ENCODE data around the gene ACD. TPM values are rescaled to one million over a fixed set of nuclear protein-coding genes. Genes with fewer than 3 reads are reported as not detected.

ACD gene
- total RNA-seq, 1 donor from 2014 or later: 31.6 TPM

DNA sequence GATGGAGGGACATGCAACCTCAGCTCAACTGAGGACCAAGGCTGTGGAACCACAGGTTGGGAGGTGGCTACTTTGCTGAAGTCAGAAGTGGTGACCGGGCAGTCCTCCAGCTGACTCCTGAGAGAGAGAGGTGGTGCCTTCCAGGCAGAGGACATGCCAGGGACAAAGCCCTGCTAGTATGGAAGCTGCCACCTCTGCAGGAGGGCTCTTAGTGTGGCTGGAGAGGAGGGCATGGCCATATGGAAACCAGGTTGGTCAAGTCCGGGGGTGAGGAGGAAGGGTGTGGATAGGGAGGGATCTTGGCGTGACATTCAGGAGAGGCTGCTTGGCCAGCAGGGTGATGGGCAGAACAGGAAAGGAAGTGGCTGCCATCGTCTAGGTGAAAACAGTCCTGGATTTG lies 12.2 kb upstream of the ACD start:
- Mint-ChIP-seq H3K27ac (peak overlapping the region; percentile 21), H3K27me3 (no peaks in the 10 kb centered on the region), H3K4me3 (no peak overlapping the region), H3K4me1 (ENCODE audit: unreplicated experiment) (peaks cover 22% of the 10 kb centered on the region), H3K36me3 (no peaks in the 10 kb centered on the region), H3K9me3 (no peaks in the 10 kb centered on the region)
- DNase-seq (ENCODE audit: extremely low spot score, unreplicated experiment): no peak
- TF ChIP-seq, protein P1, sequence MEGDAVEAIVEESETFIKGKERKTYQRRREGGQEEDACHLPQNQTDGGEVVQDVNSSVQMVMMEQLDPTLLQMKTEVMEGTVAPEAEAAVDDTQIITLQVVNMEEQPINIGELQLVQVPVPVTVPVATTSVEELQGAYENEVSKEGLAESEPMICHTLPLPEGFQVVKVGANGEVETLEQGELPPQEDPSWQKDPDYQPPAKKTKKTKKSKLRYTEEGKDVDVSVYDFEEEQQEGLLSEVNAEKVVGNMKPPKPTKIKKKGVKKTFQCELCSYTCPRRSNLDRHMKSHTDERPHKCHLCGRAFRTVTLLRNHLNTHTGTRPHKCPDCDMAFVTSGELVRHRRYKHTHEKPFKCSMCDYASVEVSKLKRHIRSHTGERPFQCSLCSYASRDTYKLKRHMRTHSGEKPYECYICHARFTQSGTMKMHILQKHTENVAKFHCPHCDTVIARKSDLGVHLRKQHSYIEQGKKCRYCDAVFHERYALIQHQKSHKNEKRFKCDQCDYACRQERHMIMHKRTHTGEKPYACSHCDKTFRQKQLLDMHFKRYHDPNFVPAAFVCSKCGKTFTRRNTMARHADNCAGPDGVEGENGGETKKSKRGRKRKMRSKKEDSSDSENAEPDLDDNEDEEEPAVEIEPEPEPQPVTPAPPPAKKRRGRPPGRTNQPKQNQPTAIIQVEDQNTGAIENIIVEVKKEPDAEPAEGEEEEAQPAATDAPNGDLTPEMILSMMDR (conservative IDR thresholded peaks at IDR 0.05): no peak

DNA sequence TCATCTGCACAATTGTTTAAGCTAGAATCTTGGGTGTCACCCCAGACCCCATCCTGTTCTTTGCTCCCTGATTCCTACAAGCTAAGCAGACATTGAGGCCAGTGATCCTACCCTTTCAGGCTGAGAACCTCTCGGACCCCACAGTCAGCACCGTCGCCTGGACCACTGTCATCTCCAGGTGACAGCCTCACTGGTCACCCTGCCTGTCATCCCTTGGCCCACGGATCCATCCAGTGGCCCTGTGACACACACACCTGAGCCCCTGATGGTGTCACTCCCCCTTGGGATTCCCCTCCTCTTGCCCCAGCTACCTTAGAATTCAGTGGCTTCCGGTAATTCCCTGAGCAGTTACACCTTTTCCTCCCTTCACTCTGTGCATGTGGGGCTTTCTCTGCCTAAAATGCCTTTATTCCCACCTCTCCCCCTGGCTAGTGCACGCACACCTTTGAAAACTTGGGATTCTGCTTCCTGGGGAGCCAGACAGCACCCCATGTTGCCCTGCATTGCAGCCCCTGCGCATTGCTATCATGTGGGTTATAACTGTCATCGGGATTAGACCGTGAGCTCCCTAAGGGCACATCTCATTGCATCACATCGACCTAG lies 9.5 kb upstream of the ACD start:
- DNase-seq (ENCODE audit: extremely low spot score, unreplicated experiment): no peak
- Mint-ChIP-seq H3K4me1 (ENCODE audit: unreplicated experiment) (peaks cover 19% of the 10 kb centered on the region), H3K36me3 (no peaks in the 10 kb centered on the region), H3K4me3 (peak overlapping the region; percentile 51), H3K27ac (peak overlapping the region; percentile 46), H3K9me3 (no peaks in the 10 kb centered on the region), H3K27me3 (no peaks in the 10 kb centered on the region)
- TF ChIP-seq, protein P1 (conservative IDR thresholded peaks at IDR 0.05): no peak

DNA sequence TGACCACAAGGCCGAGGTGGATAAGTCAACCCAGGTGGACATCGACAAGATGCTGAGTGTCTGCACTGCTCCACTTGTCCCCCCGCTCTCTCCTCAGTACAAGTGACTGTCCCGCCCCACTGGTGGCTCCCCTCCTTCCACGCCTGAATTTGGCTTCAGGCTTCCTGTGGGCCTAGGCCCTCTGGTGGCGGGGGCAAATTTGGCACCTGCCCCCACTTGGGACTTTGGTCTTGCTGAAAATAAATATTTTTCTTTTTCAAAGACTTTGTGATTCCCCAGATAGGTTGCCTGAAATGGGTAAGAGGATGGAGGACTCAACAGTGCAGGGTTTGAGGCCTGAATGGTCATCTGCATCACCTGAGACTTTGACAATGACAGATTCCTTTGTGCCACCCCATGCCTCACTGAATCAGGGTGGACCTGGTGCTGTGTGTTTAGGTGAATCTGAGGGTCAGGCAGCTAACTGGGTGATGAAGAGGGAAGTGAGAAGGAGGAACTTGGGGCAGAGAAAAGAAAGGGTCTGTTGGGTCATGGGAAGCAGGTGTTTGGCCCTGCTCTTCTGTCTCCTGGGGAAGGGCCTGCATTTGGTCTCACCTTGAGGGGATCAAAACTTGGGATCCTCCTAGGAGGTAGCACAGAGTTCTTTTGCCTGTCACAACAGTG lies 8.6 kb upstream of the ACD start:
- Mint-ChIP-seq H3K27me3 (no peaks in the 10 kb centered on the region), H3K9me3 (no peaks in the 10 kb centered on the region), H3K4me1 (ENCODE audit: unreplicated experiment) (peaks cover 17% of the 10 kb centered on the region), H3K27ac (peak overlapping the region; percentile 67), H3K36me3 (no peaks in the 10 kb centered on the region), H3K4me3 (peak overlapping the region; percentile 51)
- TF ChIP-seq, protein P1 (conservative IDR thresholded peaks at IDR 0.05): no peak
- no peak for DNase-seq (ENCODE audit: extremely low spot score, unreplicated experiment)

DNA sequence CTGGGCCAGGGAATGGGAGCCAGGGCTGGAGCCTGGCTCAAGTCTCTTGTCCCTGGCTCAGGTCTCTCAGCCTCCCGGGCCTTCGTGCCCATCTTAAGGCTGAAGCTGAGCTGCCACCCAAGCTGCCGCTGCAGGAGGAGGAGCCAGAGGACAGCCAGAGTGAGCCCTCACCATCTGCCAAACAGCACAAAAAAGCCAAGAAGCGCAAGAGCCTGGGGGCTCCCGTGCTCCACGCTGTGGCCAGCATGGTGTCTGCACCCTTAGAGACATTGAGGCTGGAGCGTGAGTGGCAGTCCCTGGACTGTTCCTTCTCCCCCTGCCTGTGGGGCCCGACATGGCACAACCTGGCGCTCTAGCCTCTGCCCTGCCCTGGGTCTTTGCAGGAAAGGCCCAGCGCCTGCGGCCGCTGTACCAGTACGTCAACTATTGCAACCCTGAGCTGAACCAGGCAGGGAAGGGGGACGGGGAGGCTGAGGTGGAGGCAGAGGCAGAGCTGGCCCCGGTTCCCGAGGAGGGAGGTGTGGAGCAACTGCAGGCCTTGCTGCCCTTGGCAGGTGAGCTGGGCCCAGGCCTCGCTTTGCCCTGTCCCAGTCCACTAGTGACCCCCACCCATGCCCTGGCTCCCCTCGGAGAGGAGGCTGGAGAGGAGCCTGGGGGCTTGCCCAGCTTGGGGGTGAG lies 7.9 kb upstream of the ACD start:
- Mint-ChIP-seq H3K27me3 (no peaks in the 10 kb centered on the region), H3K9me3 (no peaks in the 10 kb centered on the region), H3K36me3 (no peaks in the 10 kb centered on the region), H3K4me3 (no peak overlapping the region), H3K4me1 (ENCODE audit: unreplicated experiment) (peaks cover 15% of the 10 kb centered on the region), H3K27ac (no peak overlapping the region)
- DNase-seq (ENCODE audit: extremely low spot score, unreplicated experiment): no peak
- TF ChIP-seq, protein P1 (conservative IDR thresholded peaks at IDR 0.05): peak; percentile 83

DNA sequence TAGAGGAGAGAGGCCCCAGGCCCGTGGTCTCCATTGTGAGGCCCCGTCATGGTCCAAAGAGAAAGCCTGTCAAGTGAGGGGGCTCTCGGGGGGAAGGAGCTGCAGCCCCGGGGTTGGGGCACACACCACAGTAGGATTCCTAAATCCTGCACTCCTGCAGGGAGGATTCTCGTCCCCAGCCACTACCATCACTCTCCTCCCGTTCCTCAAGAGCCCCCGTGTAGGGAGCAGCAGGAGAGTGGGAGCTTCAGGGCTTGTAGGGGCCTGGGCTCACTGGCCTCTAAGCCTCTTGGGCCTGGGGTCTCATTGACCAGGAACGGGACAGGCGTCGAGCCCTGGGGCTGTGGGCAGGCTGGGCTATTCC lies 7.4 kb upstream of the ACD start:
- H3K27me3 Mint-ChIP-seq: no peaks in the 10 kb centered on the region
- no peak for DNase-seq (ENCODE audit: extremely low spot score, unreplicated experiment)

More for the DNA sequence above, 7.4 kb upstream of the ACD start:
- Mint-ChIP-seq H3K4me1 (ENCODE audit: unreplicated experiment) (peaks cover 11% of the 10 kb centered on the region), H3K4me3 (peak overlapping the region; percentile 86), H3K9me3 (no peaks in the 10 kb centered on the region), H3K27ac (peak overlapping the region; percentile 59), H3K36me3 (no peaks in the 10 kb centered on the region)
- TF ChIP-seq, protein P1 (conservative IDR thresholded peaks at IDR 0.05): no peak
